MM.1S (cell line): ENCODE measurements around the gene PRRG4.

Experiments used
- CTCF ChIP-seq: fragments of 300-600 bp; sonication (generic); IDR thresholded peaks from 2 replicates; pipeline ENCODE4 v1.5.1; 2016; ENCODE audit warnings: antibody characterized with exemption, low read length, mixed read lengths
- EZH2 ChIP-seq: fragments of 300-600 bp; sonication (generic); optimal IDR thresholded peaks from 2 replicates; pipeline ENCODE3; 2017; ENCODE audit warnings: low read depth, mild to moderate bottlenecking, antibody characterized with exemption, low read length, mixed read lengths

- no peak for TF ChIP-seq CTCF
- TF ChIP-seq EZH2: no peak
These were observed 2.5 kb upstream of the PRRG4 start for GRCh38 chr11:32827276-32827675.
